ENCODE measurements around the gene UVRAG.

DNA sequence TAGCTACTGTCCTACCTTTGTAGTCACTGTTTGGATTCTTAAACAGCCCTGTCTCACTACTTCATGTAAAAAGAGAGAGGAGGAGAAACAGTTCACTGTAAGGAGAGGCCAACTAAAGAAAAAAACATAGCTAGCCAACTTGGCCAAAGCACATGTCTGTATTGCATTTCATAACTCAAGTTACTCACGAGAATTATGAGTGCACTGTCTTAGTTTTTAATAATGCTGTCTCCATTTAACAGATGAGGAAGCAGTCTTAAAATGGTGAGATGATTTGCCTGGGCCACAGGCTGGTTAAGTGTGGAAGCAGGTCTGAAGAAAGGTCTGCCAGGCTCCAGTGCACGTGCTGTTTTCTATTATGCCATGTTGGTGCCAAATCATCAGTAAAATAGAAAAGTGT lies 104.5 kb downstream of the UVRAG start:
- TF ChIP-seq, protein P1, sequence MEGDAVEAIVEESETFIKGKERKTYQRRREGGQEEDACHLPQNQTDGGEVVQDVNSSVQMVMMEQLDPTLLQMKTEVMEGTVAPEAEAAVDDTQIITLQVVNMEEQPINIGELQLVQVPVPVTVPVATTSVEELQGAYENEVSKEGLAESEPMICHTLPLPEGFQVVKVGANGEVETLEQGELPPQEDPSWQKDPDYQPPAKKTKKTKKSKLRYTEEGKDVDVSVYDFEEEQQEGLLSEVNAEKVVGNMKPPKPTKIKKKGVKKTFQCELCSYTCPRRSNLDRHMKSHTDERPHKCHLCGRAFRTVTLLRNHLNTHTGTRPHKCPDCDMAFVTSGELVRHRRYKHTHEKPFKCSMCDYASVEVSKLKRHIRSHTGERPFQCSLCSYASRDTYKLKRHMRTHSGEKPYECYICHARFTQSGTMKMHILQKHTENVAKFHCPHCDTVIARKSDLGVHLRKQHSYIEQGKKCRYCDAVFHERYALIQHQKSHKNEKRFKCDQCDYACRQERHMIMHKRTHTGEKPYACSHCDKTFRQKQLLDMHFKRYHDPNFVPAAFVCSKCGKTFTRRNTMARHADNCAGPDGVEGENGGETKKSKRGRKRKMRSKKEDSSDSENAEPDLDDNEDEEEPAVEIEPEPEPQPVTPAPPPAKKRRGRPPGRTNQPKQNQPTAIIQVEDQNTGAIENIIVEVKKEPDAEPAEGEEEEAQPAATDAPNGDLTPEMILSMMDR (IDR thresholded peaks at IDR 0.05 in 8 of 11, conservative IDR thresholded peaks at IDR 0.05 in 3 of 11) = no peak
- TF ChIP-seq POLR2AphosphoS5 (IDR thresholded peaks at IDR 0.05) (no peak), POLR2A (IDR thresholded peaks at IDR 0.05) (no peak)

Measured in spleen (tissue), 7 donors.